GM19193 (cell line): ENCODE measurements around the gene XIRP2.

Source experiments
- POLR2A ChIP-seq: IDR thresholded peaks from 4 replicates; pipeline ENCODE4 v1.6.1; 2011; ENCODE audit not compliant: insufficient read depth, insufficient read length; ENCODE audit errors: extremely low read depth

The XIRP2 gene

GRCh38 chr2:166984188-166984587 is 95.9 kb downstream of the XIRP2 start:
- TF ChIP-seq POLR2A = no peak

GRCh38 chr2:166984797-166985196 is 96.5 kb downstream of the XIRP2 start:
- no peak for TF ChIP-seq POLR2A

GRCh38 chr2:166994588-166995336 is 106.5 kb downstream of the XIRP2 start:
- TF ChIP-seq POLR2A = no peak

- TF ChIP-seq POLR2A = no peak
Observed at GRCh38 chr2:166996465-166996864, 108.2 kb downstream of the XIRP2 start.

- TF ChIP-seq POLR2A = no peak
Observed at GRCh38 chr2:167001165-167001564, 112.9 kb downstream of the XIRP2 start.

- TF ChIP-seq POLR2A = no peak
Observed at GRCh38 chr2:167005096-167005495, 116.8 kb downstream of the XIRP2 start.

- no peak for TF ChIP-seq POLR2A
Observed at GRCh38 chr2:167013227-167013626, 124.9 kb downstream of the XIRP2 start.

GRCh38 chr2:167015806-167016205 is 127.5 kb downstream of the XIRP2 start:
- TF ChIP-seq POLR2A = no peak

GRCh38 chr2:167017021-167017420 is 128.7 kb downstream of the XIRP2 start:
- TF ChIP-seq POLR2A = no peak

GRCh38 chr2:167018590-167018989 is 130.3 kb downstream of the XIRP2 start:
- TF ChIP-seq POLR2A = no peak

GRCh38 chr2:167028503-167028902 is 140.2 kb downstream of the XIRP2 start:
- no peak for TF ChIP-seq POLR2A

- no peak for TF ChIP-seq POLR2A
Observed at GRCh38 chr2:167048829-167049228, 160.5 kb downstream of the XIRP2 start.

GRCh38 chr2:167049659-167050058 is 161.4 kb downstream of the XIRP2 start:
- TF ChIP-seq POLR2A = no peak

GRCh38 chr2:167052825-167053224 is 164.5 kb downstream of the XIRP2 start:
- TF ChIP-seq POLR2A = no peak

- no peak for TF ChIP-seq POLR2A
Observed at GRCh38 chr2:167054881-167055280, 166.6 kb downstream of the XIRP2 start.

- no peak for TF ChIP-seq POLR2A
Observed at GRCh38 chr2:167057446-167057845, 169.2 kb downstream of the XIRP2 start.

- TF ChIP-seq POLR2A = no peak
Observed at GRCh38 chr2:167059173-167059572, 170.9 kb downstream of the XIRP2 start.
